Epithelial cell of proximal tubule (primary cell): ENCODE results near the gene MAST1. TPM values are rescaled to one million over a fixed set of nuclear protein-coding genes. Genes with fewer than 3 reads are reported as not detected.

Experiments
- DNase-seq: peaks from one replicate; pipeline ENCODE4 v3.0.0-alpha.2; 2011; ENCODE audit warnings: low read depth
- H3K4me3 ChIP-seq: 2 replicates; pipeline ENCODE4 v1.5.1; 2011; ENCODE audit warnings: low read depth, mild to moderate bottlenecking, low read length
- CTCF ChIP-seq: conservative IDR thresholded peaks from 2 replicates; pipeline ENCODE4 v1.5.1; 2012; ENCODE audit warnings: low read depth, mild to moderate bottlenecking, low read length
- total RNA-seq: library from RNA; depleted of rRNA; stranded (reverse); fragments of >200 nt; gene quantifications from 2 replicates; pipeline ENCODE4 v1.2.3, GENCODE V29; 2015

The MAST1 gene
- total RNA-seq, 1 donor from 2014 or later, result 1.5 TPM

GRCh38 chr19:12864721-12865715, 26.7 kb downstream of the MAST1 start:
- H3K4me3 ChIP-seq, result no peak overlapping the region
- no peak for TF ChIP-seq CTCF
- DNase-seq, result no peak

GRCh38 chr19:12865746-12866415, 27.6 kb downstream of the MAST1 start:
- no peak for TF ChIP-seq CTCF
- DNase-seq, result no peak

GRCh38 chr19:12866416-12867119, 28.3 kb downstream of the MAST1 start:
- no peak for TF ChIP-seq CTCF
- no peak overlapping the region for H3K4me3 ChIP-seq
- DNase-seq, result no peak

More at GRCh38 chr19:12865746-12866415, 27.6 kb downstream of the MAST1 start:
- no peak overlapping the region for H3K4me3 ChIP-seq

GRCh38 chr19:12867120-12868099, 29.1 kb downstream of the MAST1 start:
- no peak for DNase-seq
- TF ChIP-seq CTCF, result no peak
- peak overlapping the region; percentile 50 for H3K4me3 ChIP-seq

- DNase-seq, result no peak
- no peak overlapping the region for H3K4me3 ChIP-seq
- no peak for TF ChIP-seq CTCF
These were observed 30.3 kb downstream of the MAST1 start for GRCh38 chr19:12868540-12869112.
